ENCODE measurements around the gene ADCY5.

DNA sequence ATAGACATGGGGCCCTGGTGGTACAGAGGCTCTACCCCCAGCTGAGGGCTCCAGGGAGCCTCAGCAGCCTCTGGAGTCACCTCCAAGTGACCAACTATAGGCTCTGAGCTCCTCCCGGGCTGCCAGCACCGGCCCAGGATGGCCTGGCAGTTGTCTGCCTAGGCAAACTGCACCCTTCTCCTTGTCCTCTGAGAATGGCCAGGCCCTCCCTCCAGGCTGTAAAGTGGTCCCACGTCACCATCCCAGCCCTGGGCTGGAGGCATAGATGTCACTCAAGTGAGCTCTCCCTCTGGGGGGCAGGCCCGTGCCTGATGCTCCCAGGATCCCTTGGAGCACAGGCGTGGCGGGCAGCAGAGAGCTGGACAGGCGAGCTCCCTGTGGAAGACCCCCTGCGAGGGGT lies 127.1 kb downstream of the ADCY5 start:
- TF ChIP-seq, protein P1, sequence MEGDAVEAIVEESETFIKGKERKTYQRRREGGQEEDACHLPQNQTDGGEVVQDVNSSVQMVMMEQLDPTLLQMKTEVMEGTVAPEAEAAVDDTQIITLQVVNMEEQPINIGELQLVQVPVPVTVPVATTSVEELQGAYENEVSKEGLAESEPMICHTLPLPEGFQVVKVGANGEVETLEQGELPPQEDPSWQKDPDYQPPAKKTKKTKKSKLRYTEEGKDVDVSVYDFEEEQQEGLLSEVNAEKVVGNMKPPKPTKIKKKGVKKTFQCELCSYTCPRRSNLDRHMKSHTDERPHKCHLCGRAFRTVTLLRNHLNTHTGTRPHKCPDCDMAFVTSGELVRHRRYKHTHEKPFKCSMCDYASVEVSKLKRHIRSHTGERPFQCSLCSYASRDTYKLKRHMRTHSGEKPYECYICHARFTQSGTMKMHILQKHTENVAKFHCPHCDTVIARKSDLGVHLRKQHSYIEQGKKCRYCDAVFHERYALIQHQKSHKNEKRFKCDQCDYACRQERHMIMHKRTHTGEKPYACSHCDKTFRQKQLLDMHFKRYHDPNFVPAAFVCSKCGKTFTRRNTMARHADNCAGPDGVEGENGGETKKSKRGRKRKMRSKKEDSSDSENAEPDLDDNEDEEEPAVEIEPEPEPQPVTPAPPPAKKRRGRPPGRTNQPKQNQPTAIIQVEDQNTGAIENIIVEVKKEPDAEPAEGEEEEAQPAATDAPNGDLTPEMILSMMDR (IDR thresholded peaks at IDR 0.05; ENCODE audit: low read length): 0 out of 2 replicates have a peak, but pooled peaks have one; percentile 0
- no peak for TF ChIP-seq EZH2 (IDR thresholded peaks at IDR 0.05; ENCODE audit: borderline replicate concordance, low read length)

Data from OCI-LY1 (cell line).